ENCODE results near the gene DRD1. TPM values are rescaled to one million over a fixed set of nuclear protein-coding genes. Genes with fewer than 3 reads are reported as not detected.
"Not testable (repeated sequence)": the region's sequence is repeated elsewhere in the genome, so short reads cannot be mapped to it uniquely, and the experiment has no call there.

Gene DRD1
- polyA plus RNA-seq, 2 donors = 0.02 to 0.08 TPM

DNA sequence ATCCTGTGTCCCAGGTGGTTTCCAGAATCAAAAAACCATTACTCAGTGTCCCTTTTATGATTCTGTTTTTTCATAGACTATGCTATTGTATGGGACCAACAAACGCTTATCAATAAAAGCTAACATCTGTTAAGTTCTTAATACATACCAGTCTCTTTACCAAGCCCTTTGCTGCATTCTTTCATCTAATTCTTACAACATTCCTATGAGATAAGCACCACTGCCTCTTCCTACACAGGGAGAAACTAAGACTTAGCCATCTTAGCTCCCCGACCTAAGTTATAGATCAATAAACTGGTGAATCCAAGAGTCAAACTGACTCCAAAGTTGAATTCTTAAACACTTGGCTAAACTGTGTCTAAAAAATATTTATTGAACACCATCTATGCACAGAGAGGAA lies 26.6 kb downstream of the DRD1 start:
- Histone ChIP-seq H3K9me3 (ENCODE audit: control insufficient read depth in 2 of 2, insufficient read depth in 1 of 2, low read depth in 1 of 2, low read length in 1 of 2) (peaks cover 0 to 2% of the 10 kb centered on the region in 2 donors), H3K4me1 (ENCODE audit: control insufficient read depth in 2 of 2, insufficient read depth in 2 of 2, low read length in 1 of 2) (no peaks in the 10 kb centered on the region), H3K36me3 (ENCODE audit: control insufficient read depth in 2 of 2, insufficient read depth in 2 of 2, low read length in 1 of 2) (no peaks in the 10 kb centered on the region), H3K4me3 (ENCODE audit: low read depth in 1 of 2, low read length in 2 of 2) (no peak overlapping the region), H3K27me3 (ENCODE audit: control insufficient read depth in 1 of 2, insufficient read depth in 2 of 2, low read length in 2 of 2) (no peaks in the 10 kb centered on the region), H3K27ac (ENCODE audit: low read depth in 2 of 2, low read length in 1 of 2) (no peak overlapping the region)
- 78 to 94% methylated on average over 2 of the region's 2 CpGs for WGBS, 2 donors

DNA sequence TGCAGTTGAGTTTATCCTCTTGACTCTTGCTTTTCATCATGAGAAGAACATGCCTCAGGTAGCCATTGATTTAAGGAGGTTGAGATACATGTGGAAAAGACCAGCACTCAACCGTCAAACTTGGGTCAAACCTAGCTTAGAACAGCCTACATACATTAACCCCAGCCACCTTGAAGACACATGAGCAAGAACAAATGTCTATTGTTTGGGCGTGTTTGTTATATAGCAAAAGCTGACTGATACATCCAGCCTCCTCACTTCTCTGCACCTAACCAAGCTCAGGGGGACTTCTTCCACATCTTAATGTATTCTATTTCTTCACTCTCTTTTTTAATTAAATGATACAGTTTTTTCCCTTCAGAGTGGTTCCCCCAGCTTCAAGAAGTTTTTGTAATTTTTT lies 28.7 kb downstream of the DRD1 start:
- Histone ChIP-seq H3K27me3 (ENCODE audit: control insufficient read depth in 1 of 2, insufficient read depth in 2 of 2, low read length in 2 of 2) (no peaks in the 10 kb centered on the region), H3K4me3 (ENCODE audit: low read depth in 1 of 2, low read length in 2 of 2) (no peak overlapping the region), H3K9me3 (ENCODE audit: control insufficient read depth in 2 of 2, insufficient read depth in 1 of 2, low read depth in 1 of 2, low read length in 1 of 2) (peaks cover 0 to 2% of the 10 kb centered on the region in 2 donors), H3K27ac (ENCODE audit: low read depth in 2 of 2, low read length in 1 of 2) (no peak overlapping the region), H3K36me3 (ENCODE audit: control insufficient read depth in 2 of 2, insufficient read depth in 2 of 2, low read length in 1 of 2) (no peaks in the 10 kb centered on the region), H3K4me1 (ENCODE audit: control insufficient read depth in 2 of 2, insufficient read depth in 2 of 2, low read length in 1 of 2) (no peaks in the 10 kb centered on the region)
- 90 to 97% methylated on average over 2 of the region's 2 CpGs for WGBS, 2 donors

DNA sequence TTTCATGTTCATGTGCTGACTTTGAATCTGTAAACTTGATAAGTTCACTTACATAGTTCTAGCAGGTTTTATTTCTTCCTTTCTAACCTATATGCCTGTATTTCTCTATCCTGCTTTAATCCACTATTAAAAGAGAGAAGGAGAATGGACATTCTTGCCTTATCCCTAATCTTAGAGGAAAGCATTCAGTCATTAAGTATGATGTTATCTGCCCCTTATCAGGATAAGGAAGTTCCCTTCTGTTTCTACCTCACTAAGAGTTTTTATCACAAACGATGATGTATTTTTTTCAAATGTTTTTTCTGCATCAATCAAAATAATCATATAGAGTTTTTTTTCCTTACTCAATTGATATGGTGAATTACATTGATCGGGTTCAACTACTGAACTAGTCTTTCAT lies 33.1 kb downstream of the DRD1 start:
- Histone ChIP-seq H3K4me3 (ENCODE audit: low read depth in 1 of 2, low read length in 2 of 2) (no peak overlapping the region), H3K27ac (ENCODE audit: low read depth in 2 of 2, low read length in 1 of 2) (no peak overlapping the region), H3K9me3 (ENCODE audit: control insufficient read depth in 2 of 2, insufficient read depth in 1 of 2, low read depth in 1 of 2, low read length in 1 of 2) (peaks cover 0 to 2% of the 10 kb centered on the region in 2 donors), H3K27me3 (ENCODE audit: control insufficient read depth in 1 of 2, insufficient read depth in 2 of 2, low read length in 2 of 2) (no peaks in the 10 kb centered on the region), H3K36me3 (ENCODE audit: control insufficient read depth in 2 of 2, insufficient read depth in 2 of 2, low read length in 1 of 2) (no peaks in the 10 kb centered on the region), H3K4me1 (ENCODE audit: control insufficient read depth in 2 of 2, insufficient read depth in 2 of 2, low read length in 1 of 2) (no peaks in the 10 kb centered on the region)
- 61 to 70% methylated on average over 2 of the region's 2 CpGs for WGBS, 2 donors

DNA sequence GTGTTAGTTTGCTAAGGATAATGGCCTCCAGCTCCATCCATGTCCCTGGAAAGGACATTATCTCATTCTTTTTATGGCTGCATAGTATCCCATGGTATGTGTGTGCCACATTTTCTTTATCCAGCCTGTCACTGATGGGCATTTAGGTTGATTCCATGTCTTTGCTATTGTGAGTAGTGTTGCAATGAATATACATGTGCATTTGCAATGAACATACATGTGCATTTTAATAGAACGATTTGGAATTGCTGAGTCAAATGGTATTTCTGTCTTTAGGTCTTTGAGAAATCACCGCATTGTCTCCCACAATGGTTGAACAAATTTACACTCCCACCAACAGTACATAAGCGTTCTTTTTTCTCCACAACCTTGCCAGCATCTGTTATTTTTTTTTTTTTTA lies 37.7 kb downstream of the DRD1 start:
- 88 to 89% methylated on average over 3 of the region's 3 CpGs for WGBS, 2 donors
- H3K4me1 ChIP-seq (ENCODE audit: control insufficient read depth in 2 of 2, insufficient read depth in 2 of 2, low read length in 1 of 2) = no peaks in the 10 kb centered on the region
- H3K27me3 ChIP-seq (ENCODE audit: control insufficient read depth in 1 of 2, insufficient read depth in 2 of 2, low read length in 2 of 2) = peaks cover 0 to 2% of the 10 kb centered on the region in 2 donors
- H3K9me3 ChIP-seq (ENCODE audit: control insufficient read depth in 2 of 2, insufficient read depth in 1 of 2, low read depth in 1 of 2, low read length in 1 of 2) = no peaks in the 10 kb centered on the region
- H3K36me3 ChIP-seq (ENCODE audit: control insufficient read depth in 2 of 2, insufficient read depth in 2 of 2, low read length in 1 of 2) = no peaks in the 10 kb centered on the region
- H3K4me3 ChIP-seq (ENCODE audit: low read depth in 1 of 2, low read length in 2 of 2) = no peak overlapping the region
- H3K27ac ChIP-seq (ENCODE audit: low read depth in 2 of 2, low read length in 1 of 2) = no peak overlapping the region

DNA sequence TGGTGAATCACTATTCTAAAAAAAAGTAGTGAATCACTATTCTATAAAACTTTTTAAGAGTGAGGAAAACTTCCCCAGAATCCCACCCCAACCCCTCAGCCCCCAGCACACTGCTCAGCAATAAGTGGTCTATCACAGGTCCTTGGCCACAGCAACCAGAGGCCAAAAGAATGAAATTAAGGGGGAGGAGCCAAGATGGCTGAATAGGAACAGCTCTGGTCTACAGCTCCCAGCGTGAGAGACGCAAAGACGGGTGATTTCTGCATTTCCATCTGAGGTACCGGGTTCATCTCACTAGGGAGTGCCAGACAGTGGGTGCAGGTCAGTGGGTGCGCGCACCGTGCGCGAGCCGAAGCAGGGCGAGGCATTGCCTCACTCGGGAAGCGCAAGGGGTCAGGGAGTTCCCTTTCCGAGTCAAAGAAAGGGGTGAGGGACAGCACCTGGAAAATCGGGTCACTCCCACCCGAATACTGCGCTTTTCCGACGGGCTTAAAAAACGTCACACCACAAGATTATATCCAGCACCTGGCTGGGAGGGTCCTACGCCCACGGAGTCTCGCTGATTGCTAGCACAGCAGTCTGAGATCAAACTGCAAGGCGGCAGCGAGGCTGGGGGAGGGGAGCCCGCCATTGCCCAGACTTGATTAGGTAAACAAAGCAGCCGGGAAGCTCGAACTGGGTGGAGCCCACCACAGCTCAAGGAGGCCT lies 46.2 kb downstream of the DRD1 start:
- not testable (repeated sequence) for H3K36me3 ChIP-seq (ENCODE audit: control insufficient read depth in 2 of 2, insufficient read depth in 2 of 2, low read length in 1 of 2)

DNA sequence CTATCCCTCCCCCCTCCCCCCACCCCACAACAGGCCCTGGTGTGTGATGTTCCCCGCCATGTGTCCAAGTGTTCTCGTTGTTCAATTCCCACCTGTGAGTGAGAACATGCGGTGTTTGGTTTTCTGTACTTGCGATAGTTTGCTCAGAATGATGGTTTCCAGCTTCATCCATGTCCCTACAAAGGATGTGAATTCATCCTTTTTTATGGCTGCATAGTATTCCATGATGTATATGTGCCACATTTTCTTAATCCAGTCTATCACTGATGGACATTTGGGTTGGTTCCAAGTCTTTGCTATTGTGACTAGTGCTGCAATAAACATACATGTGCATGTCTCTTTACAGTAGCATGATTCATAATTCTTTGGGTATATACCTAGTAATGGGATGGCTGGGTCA lies 48.6 kb downstream of the DRD1 start:
- H3K4me1 ChIP-seq (ENCODE audit: control insufficient read depth in 2 of 2, insufficient read depth in 2 of 2, low read length in 1 of 2); H3K9me3 ChIP-seq (ENCODE audit: control insufficient read depth in 2 of 2, insufficient read depth in 1 of 2, low read depth in 1 of 2, low read length in 1 of 2); H3K27me3 ChIP-seq (ENCODE audit: control insufficient read depth in 1 of 2, insufficient read depth in 2 of 2, low read length in 2 of 2); H3K4me3 ChIP-seq (ENCODE audit: low read depth in 1 of 2, low read length in 2 of 2); H3K36me3 ChIP-seq (ENCODE audit: control insufficient read depth in 2 of 2, insufficient read depth in 2 of 2, low read length in 1 of 2); H3K27ac ChIP-seq (ENCODE audit: low read depth in 2 of 2, low read length in 1 of 2): not testable (repeated sequence)
- WGBS, 2 donors = 94 to 97% methylated on average over 4 of the region's 4 CpGs

More for the DNA sequence above, 46.2 kb downstream of the DRD1 start:
- H3K4me3 ChIP-seq (ENCODE audit: low read depth in 1 of 2, low read length in 2 of 2); H3K9me3 ChIP-seq (ENCODE audit: control insufficient read depth in 2 of 2, insufficient read depth in 1 of 2, low read depth in 1 of 2, low read length in 1 of 2); H3K27ac ChIP-seq (ENCODE audit: low read depth in 2 of 2, low read length in 1 of 2); H3K27me3 ChIP-seq (ENCODE audit: control insufficient read depth in 1 of 2, insufficient read depth in 2 of 2, low read length in 2 of 2); H3K4me1 ChIP-seq (ENCODE audit: control insufficient read depth in 2 of 2, insufficient read depth in 2 of 2, low read length in 1 of 2): not testable (repeated sequence)
- WGBS, 2 donors = 45 to 51% methylated on average over 13 to 20 of the region's 28 CpGs

DNA sequence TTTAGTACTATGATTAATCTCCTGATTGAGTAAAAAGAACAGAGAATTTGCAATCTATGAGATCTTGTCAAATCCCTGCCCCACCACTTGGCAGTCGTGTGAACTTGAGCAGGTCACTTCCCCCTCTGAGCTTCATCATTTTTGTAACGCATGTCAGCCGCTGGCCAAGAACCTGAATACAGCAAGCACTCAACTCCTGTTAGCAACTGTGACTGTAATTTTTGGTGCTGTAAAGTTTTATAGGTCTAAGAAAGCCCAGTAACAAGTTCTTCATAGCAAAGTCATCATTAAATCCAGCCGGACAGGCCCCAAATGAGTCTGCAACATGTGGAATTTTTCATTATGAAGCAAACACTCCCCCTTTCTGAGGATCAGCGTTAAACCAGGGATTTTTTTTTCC lies 49.4 kb downstream of the DRD1 start:
- H3K4me3 ChIP-seq (ENCODE audit: low read depth in 1 of 2, low read length in 2 of 2) = no peak overlapping the region
- WGBS, 2 donors = 61 to 68% methylated on average over 5 of the region's 5 CpGs
- no peaks in the 10 kb centered on the region for H3K4me1 ChIP-seq (ENCODE audit: control insufficient read depth in 2 of 2, insufficient read depth in 2 of 2, low read length in 1 of 2)
- no peak overlapping the region for H3K27ac ChIP-seq (ENCODE audit: low read depth in 2 of 2, low read length in 1 of 2)
- no peaks in the 10 kb centered on the region for H3K36me3 ChIP-seq (ENCODE audit: control insufficient read depth in 2 of 2, insufficient read depth in 2 of 2, low read length in 1 of 2)
- H3K9me3 ChIP-seq (ENCODE audit: control insufficient read depth in 2 of 2, insufficient read depth in 1 of 2, low read depth in 1 of 2, low read length in 1 of 2) = no peaks in the 10 kb centered on the region
- H3K27me3 ChIP-seq (ENCODE audit: control insufficient read depth in 1 of 2, insufficient read depth in 2 of 2, low read length in 2 of 2) = no peaks in the 10 kb centered on the region

DNA sequence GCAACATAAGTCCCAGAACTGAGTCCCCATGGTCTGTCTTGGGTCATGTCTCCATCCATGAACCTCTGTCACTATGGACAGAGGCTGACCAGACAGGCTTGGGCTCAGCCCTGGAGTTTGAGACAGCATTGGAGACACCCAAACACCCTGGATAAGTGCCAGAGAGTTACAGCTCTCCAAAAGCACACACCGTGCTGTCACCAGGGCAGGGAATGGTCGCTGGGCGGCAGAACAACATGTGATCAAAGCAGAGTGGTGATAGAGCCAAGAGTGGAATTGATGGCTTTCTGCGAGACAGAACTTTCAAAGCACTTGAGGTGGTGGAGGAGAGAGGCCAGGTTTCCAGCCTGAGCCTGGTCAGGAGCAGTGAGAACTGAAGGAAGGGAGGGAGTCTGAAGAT lies 50.1 kb downstream of the DRD1 start:
- WGBS, 2 donors = 56 to 58% methylated on average over 4 of the region's 4 CpGs
- Histone ChIP-seq H3K36me3 (ENCODE audit: control insufficient read depth in 2 of 2, insufficient read depth in 2 of 2, low read length in 1 of 2) (no peaks in the 10 kb centered on the region), H3K27ac (ENCODE audit: low read depth in 2 of 2, low read length in 1 of 2) (no peak overlapping the region), H3K4me1 (ENCODE audit: control insufficient read depth in 2 of 2, insufficient read depth in 2 of 2, low read length in 1 of 2) (no peaks in the 10 kb centered on the region), H3K27me3 (ENCODE audit: control insufficient read depth in 1 of 2, insufficient read depth in 2 of 2, low read length in 2 of 2) (no peaks in the 10 kb centered on the region), H3K9me3 (ENCODE audit: control insufficient read depth in 2 of 2, insufficient read depth in 1 of 2, low read depth in 1 of 2, low read length in 1 of 2) (no peaks in the 10 kb centered on the region), H3K4me3 (ENCODE audit: low read depth in 1 of 2, low read length in 2 of 2) (no peak overlapping the region)

DNA sequence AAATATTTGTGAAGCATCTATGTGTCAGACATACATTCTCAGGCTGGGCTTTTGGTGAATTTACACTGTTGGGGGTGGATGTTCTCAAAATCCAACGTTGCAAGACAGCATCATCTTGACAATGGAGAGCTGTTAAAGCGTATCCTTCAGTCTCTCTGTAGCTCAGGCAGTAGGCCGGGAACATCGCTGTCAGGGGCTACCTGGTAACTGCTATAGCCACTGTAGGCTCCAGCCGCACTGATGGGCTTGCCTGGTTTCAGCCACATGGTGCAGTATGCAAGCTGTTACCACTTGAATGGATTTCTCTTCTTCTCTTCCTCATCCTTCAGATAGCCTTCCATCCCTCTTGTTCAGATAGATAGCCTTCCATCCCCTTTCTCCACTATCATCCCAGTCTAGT lies 51.7 kb downstream of the DRD1 start:
- WGBS, 2 donors = 85 to 87% methylated on average over 5 of the region's 5 CpGs
- Histone ChIP-seq H3K27me3 (ENCODE audit: control insufficient read depth in 1 of 2, insufficient read depth in 2 of 2, low read length in 2 of 2) (no peaks in the 10 kb centered on the region), H3K27ac (ENCODE audit: low read depth in 2 of 2, low read length in 1 of 2) (no peak overlapping the region), H3K4me3 (ENCODE audit: low read depth in 1 of 2, low read length in 2 of 2) (no peak overlapping the region), H3K36me3 (ENCODE audit: control insufficient read depth in 2 of 2, insufficient read depth in 2 of 2, low read length in 1 of 2) (no peaks in the 10 kb centered on the region), H3K9me3 (ENCODE audit: control insufficient read depth in 2 of 2, insufficient read depth in 1 of 2, low read depth in 1 of 2, low read length in 1 of 2) (no peaks in the 10 kb centered on the region), H3K4me1 (ENCODE audit: control insufficient read depth in 2 of 2, insufficient read depth in 2 of 2, low read length in 1 of 2) (no peaks in the 10 kb centered on the region)

DNA sequence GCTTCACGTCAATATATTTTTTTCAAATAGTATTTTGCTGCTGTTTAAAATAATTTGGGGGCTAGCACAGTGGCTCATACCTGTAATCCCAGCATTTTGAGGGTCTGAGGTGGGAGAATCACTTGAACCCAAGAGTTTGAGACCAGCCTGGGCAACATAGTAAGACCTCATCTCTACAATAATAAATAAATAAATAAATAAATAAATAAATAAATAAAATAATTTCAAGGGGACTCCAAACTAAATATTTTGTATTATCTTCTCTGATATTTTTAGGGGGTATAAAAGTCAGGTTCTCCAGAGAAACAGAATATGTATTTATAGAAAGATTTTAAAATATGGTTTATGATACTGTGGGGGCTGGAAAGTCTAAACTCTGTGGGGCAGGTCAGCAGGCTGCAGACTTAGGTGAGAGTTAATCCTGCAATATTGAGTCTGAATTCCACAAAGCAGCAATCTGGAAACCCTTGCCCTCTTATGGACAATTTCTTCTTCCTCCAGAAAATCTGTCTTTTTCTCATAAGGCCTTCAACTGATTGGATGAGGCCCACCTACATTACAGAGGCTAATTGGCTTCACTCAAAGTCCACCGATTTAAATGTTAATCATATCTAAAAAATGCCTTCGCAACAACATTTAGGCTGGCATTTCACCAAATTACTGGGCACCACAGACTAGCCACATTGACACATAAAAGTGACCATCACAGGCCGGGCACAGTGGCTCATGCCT lies 53.5 kb downstream of the DRD1 start:
- Histone ChIP-seq H3K9me3 (ENCODE audit: control insufficient read depth in 2 of 2, insufficient read depth in 1 of 2, low read depth in 1 of 2, low read length in 1 of 2) (no peaks in the 10 kb centered on the region), H3K27ac (ENCODE audit: low read depth in 2 of 2, low read length in 1 of 2) (no peak overlapping the region), H3K36me3 (ENCODE audit: control insufficient read depth in 2 of 2, insufficient read depth in 2 of 2, low read length in 1 of 2) (no peaks in the 10 kb centered on the region), H3K27me3 (ENCODE audit: control insufficient read depth in 1 of 2, insufficient read depth in 2 of 2, low read length in 2 of 2) (no peaks in the 10 kb centered on the region), H3K4me3 (ENCODE audit: low read depth in 1 of 2, low read length in 2 of 2) (no peak overlapping the region), H3K4me1 (ENCODE audit: control insufficient read depth in 2 of 2, insufficient read depth in 2 of 2, low read length in 1 of 2) (no peaks in the 10 kb centered on the region)
- 94 to 95% methylated on average over 4 of the region's 4 CpGs for WGBS, 2 donors

Measured in esophagus (tissue), 2 donors.